Measurements from ENCODE around the gene FAM181A. TPM values are rescaled to one million over a fixed set of nuclear protein-coding genes. Genes with fewer than 3 reads are reported as not detected.

FAM181A gene
- total and polyA plus RNA-seq, 9 of the 15 experiments (the other 6 are each of a cell fraction or from before 2014, with no cell fraction given) = not detected

DNA sequence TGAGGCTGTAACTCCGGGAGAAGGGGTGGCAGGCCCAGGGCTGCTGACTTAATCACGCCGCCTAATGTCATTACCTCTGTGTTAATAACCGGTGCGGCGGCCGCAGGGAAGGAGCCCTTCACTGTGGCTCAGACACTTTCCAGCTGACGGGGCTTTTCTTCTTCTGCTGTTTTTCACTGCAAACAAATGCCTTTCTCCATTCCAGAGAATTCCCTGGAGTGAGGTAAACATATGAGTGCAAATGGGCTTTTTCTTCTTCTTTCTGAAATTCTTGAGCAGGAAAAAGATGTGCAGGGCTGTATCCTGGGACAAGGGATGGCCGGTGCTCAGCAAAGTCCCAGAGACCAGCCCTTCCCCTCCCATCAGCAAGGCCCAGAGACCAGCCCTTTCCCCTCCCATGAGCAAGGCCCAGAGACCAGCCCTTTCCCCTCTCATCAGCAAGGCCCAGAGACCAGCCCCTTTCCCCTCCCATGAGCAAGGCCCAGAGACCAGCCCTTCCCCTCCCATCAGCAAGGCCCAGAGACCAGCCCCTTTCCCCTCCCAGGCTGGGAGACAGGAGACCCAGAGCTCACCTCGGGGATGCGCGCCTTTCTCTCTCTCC lies 33.4 kb upstream of the FAM181A start:
- ChIA-PET POLR2A (interaction anchor here (0.6 kb wide), 1 partner anchor 1578 kb away, joined by 3 read pairs; no protein-coding TSS in a partner anchor), CTCF (ENCODE audit: low intra/inter-chr PET ratio) (no interaction called here)
- H3K79me2 ChIP-seq (ENCODE audit: control insufficient read depth, insufficient read depth, low read length) = no peaks in the 10 kb centered on the region
- TF ChIP-seq POLR3A (IDR thresholded peaks at IDR 0.05; ENCODE audit: borderline replicate concordance, extremely low read depth, insufficient read depth, insufficient read length) (no peak), DPF2 (IDR thresholded peaks at IDR 0.05) (no peak), ZNF699 (CRISPR knock-in tag; IDR thresholded peaks at IDR 0.05; ENCODE audit: insufficient replicate concordance) (no peak), HDGF (IDR thresholded peaks at IDR 0.05) (no peak), LEF1 (IDR thresholded peaks at IDR 0.05) (no peak), SMC3 (conservative IDR thresholded peaks at IDR 0.05; ENCODE audit: insufficient read depth, low read depth, low read length) (no peak), GTF2A2 (tag; IDR thresholded peaks at IDR 0.05) (no peak), CBX3 (IDR thresholded peaks at IDR 0.05; ENCODE audit: borderline replicate concordance in 1 of 2, low read length in 2 of 2) (no peak), PURB (CRISPR knock-in tag; IDR thresholded peaks at IDR 0.05; ENCODE audit: low read depth) (no peak), MCM2 (IDR thresholded peaks at IDR 0.05; ENCODE audit: low read depth) (no peak), CHD7 (IDR thresholded peaks at IDR 0.05; ENCODE audit: low read depth, low read length) (no peak)

More for the DNA sequence above, 33.4 kb upstream of the FAM181A start:
- ATAC-seq (no peak), DNase-seq (ENCODE audit: extremely low read depth in 1 of 4, low spot score in 3 of 4) (no peak), FAIRE-seq (no peak)
- H3K9me1 ChIP-seq (ENCODE audit: control insufficient read depth, insufficient read depth, low read length) = no peaks in the 10 kb centered on the region
- in situ Hi-C loops (cut with MboI) = no loop called here
- H2AFZ ChIP-seq (ENCODE audit: low read depth, low read length) = no peak overlapping the region
- WGBS (ENCODE audit: insufficient coverage, low coverage, missing lambda C conversion rate) = 2% methylated on average over 9 of the region's 12 CpGs
- intact Hi-C loops (cut with micrococcal nuclease) = loop anchor here (2.0 kb wide), 1 partner anchor 239 kb away; no protein-coding TSS in a partner anchor
- H3K4me2 ChIP-seq (ENCODE audit: insufficient read depth, low read length) = no peak overlapping the region
- no peak overlapping the region for H3K27ac ChIP-seq (ENCODE audit: extremely low read depth, low read depth, low read length)
- no peaks in the 10 kb centered on the region for H3K36me3 ChIP-seq (ENCODE audit: control insufficient read depth, insufficient read depth, low read length)
- H4K20me1 ChIP-seq (replicated peaks; ENCODE audit: control insufficient read depth, insufficient read depth, low read length) = no peaks in the 10 kb centered on the region
- H3K4me3 ChIP-seq = no peak overlapping the region
- no TSS peak for BruUV-seq (replicated peaks)
- H3K9me3 ChIP-seq (replicated peaks; ENCODE audit: control insufficient read depth, insufficient read depth, low read depth, low read length) = no peaks in the 10 kb centered on the region
- H3K27me3 ChIP-seq (ENCODE audit: control insufficient read depth in 2 of 2, insufficient read depth in 2 of 2, low read length in 2 of 2) = peaks cover 0 to 15% of the 10 kb centered on the region in 2 experiments; a peak in 2 of 5 replicates
- no peak overlapping the region for H3K9ac ChIP-seq (ENCODE audit: insufficient read depth in 1 of 2, low read depth in 2 of 2, low read length in 2 of 2)
- no peaks in the 10 kb centered on the region for H3K4me1 ChIP-seq (replicated peaks in 1 of 2; ENCODE audit: control insufficient read depth in 2 of 2, insufficient read depth in 2 of 2, low read length in 2 of 2)
